Cardiac fibroblast (primary cell): ENCODE results near the gene CCSER1.
A peak's percentile ranks its signal among the peaks of the same experiment; 100 is the strongest.
"Not testable (repeated sequence)": the region's sequence is repeated elsewhere in the genome, so short reads cannot be mapped to it uniquely, and the experiment has no call there.

Source experiments
- DNase-seq, 2 donors: peaks; one replicate each; pipeline versions ENCODE4 v3.0.0 to v3.0.0-alpha.2; 2010; ENCODE audit warnings: low read depth in 2 of 2
- H3K4me3 ChIP-seq, 2 donors: replicated peaks in 1 of 2; 1 replicate in 1 of 2; 2 replicates in 1 of 2; pipeline ENCODE4 v1.5.1; 2011; ENCODE audit warnings: low read depth in 2 of 2, low read length in 2 of 2, mild to moderate bottlenecking in 2 of 2, moderate library complexity in 1 of 2
- CTCF ChIP-seq: IDR thresholded peaks from one replicate; pipeline ENCODE4 v1.5.1; 2011; ENCODE audit warnings: low read depth, mild to moderate bottlenecking, low read length, inconsistent platforms

CCSER1 gene

GRCh38 chr4:91434631-91435030, 1307.4 kb downstream of the CCSER1 start:
- TF ChIP-seq CTCF, result no peak
- DNase-seq, result no peak
- no peak overlapping the region for H3K4me3 ChIP-seq

- H3K4me3 ChIP-seq, result no peak overlapping the region
- DNase-seq, result no peak
- no peak for TF ChIP-seq CTCF
These were observed 1309.4 kb downstream of the CCSER1 start for GRCh38 chr4:91436556-91436955.

GRCh38 chr4:91447168-91447567, 1320.0 kb downstream of the CCSER1 start:
- H3K4me3 ChIP-seq, result no peak overlapping the region
- DNase-seq, result no peak
- no peak for TF ChIP-seq CTCF

GRCh38 chr4:91448668-91449330, 1321.6 kb downstream of the CCSER1 start:
- TF ChIP-seq CTCF, result no peak
- peak; percentile 8 to 48 for DNase-seq
- H3K4me3 ChIP-seq, result no peak overlapping the region

- no peak overlapping the region for H3K4me3 ChIP-seq
- no peak for DNase-seq
- no peak for TF ChIP-seq CTCF
These were observed 1326.9 kb downstream of the CCSER1 start for GRCh38 chr4:91454111-91454510.

GRCh38 chr4:91462566-91462965, 1335.4 kb downstream of the CCSER1 start:
- not testable (repeated sequence) for DNase-seq, H3K4me3 ChIP-seq

- no peak overlapping the region for H3K4me3 ChIP-seq
- no peak for TF ChIP-seq CTCF
- DNase-seq, result no peak
These were observed 1343.5 kb downstream of the CCSER1 start for GRCh38 chr4:91470671-91471070.
